HK-2 (cell line): ENCODE data around the gene COL4A1.

Experiments
- DNase-seq: peaks from one replicate; pipeline ENCODE4 v3.0.0-alpha.2; 2018; ENCODE audit not compliant: unreplicated experiment

COL4A1 gene

GRCh38 chr13:110237875-110238817 lies 68.8 kb downstream of the COL4A1 start:
- DNase-seq, result no peak

- DNase-seq, result no peak
These were observed 70.1 kb downstream of the COL4A1 start for GRCh38 chr13:110236831-110237261.

- DNase-seq, result no peak
These were observed 70.5 kb downstream of the COL4A1 start for GRCh38 chr13:110236431-110236830.

GRCh38 chr13:110234532-110234931 lies 72.4 kb downstream of the COL4A1 start:
- DNase-seq, result no peak

- DNase-seq, result no peak
These were observed 73.0 kb downstream of the COL4A1 start for GRCh38 chr13:110233951-110234280.

- no peak for DNase-seq
These were observed 73.6 kb downstream of the COL4A1 start for GRCh38 chr13:110233181-110233950.

- DNase-seq, result no peak
These were observed 74.2 kb downstream of the COL4A1 start for GRCh38 chr13:110232756-110233155.

- no peak for DNase-seq
These were observed 74.8 kb downstream of the COL4A1 start for GRCh38 chr13:110232142-110232541.

- no peak for DNase-seq
These were observed 75.5 kb downstream of the COL4A1 start for GRCh38 chr13:110231348-110232047.

GRCh38 chr13:110230661-110231347 lies 76.2 kb downstream of the COL4A1 start:
- DNase-seq, result no peak

GRCh38 chr13:110229905-110230563 lies 76.9 kb downstream of the COL4A1 start:
- DNase-seq, result no peak

GRCh38 chr13:110228936-110229904 lies 77.7 kb downstream of the COL4A1 start:
- DNase-seq, result no peak

GRCh38 chr13:110227864-110228643 lies 78.9 kb downstream of the COL4A1 start:
- no peak for DNase-seq

GRCh38 chr13:110227416-110227815 lies 79.5 kb downstream of the COL4A1 start:
- DNase-seq, result no peak

- no peak for DNase-seq
These were observed 81.1 kb downstream of the COL4A1 start for GRCh38 chr13:110225609-110226574.

- no peak for DNase-seq
These were observed 82.0 kb downstream of the COL4A1 start for GRCh38 chr13:110225003-110225402.

GRCh38 chr13:110224519-110224918 lies 82.4 kb downstream of the COL4A1 start:
- no peak for DNase-seq
